Ishikawa (cell line): ENCODE data around the gene C5.

Source experiments
- CREB1 ChIP-seq: IDR thresholded peaks from 2 replicates; pipeline ENCODE4 v1.6.1; 2012; ENCODE audit warnings: low read depth
- FOXM1 ChIP-seq: IDR thresholded peaks from 2 replicates; pipeline ENCODE4 v1.6.1; 2012; ENCODE audit warnings: low read depth, borderline replicate concordance
- REST ChIP-seq: IDR thresholded peaks from 2 replicates; pipeline ENCODE4 v1.6.1; 2012; ENCODE audit warnings: low read depth, mild to moderate bottlenecking
- TAF1 ChIP-seq: IDR thresholded peaks from 2 replicates; pipeline ENCODE4 v1.6.1; 2012; ENCODE audit warnings: low read depth, mild to moderate bottlenecking
- YY1 ChIP-seq: IDR thresholded peaks from 2 replicates; pipeline ENCODE4 v1.6.1; 2012; ENCODE audit warnings: low read depth

- TF ChIP-seq CREB1 (no peak), FOXM1 (no peak), YY1 (no peak), TAF1 (no peak), REST (no peak)
These were observed 11.7 kb downstream of the C5 start for GRCh38 chr9:121038362-121038761.
